ENCODE measurements around the gene CASZ1.

GRCh38 chr1:10781137-10781536 is 15.3 kb downstream of the CASZ1 start:
- TF ChIP-seq CTCF (IDR thresholded peaks at IDR 0.05) (no peak), POLR2A (IDR thresholded peaks at IDR 0.05) (no peak)

All from lower leg skin (tissue), 3 donors.